ENCODE data around the gene SLC43A1. TPM values are rescaled to one million over a fixed set of nuclear protein-coding genes. Genes with fewer than 3 reads are reported as not detected.
"Not testable (repeated sequence)": the region's sequence is repeated elsewhere in the genome, so short reads cannot be mapped to it uniquely, and the experiment has no call there.

SLC43A1 gene
- 115 TPM for total RNA-seq

DNA sequence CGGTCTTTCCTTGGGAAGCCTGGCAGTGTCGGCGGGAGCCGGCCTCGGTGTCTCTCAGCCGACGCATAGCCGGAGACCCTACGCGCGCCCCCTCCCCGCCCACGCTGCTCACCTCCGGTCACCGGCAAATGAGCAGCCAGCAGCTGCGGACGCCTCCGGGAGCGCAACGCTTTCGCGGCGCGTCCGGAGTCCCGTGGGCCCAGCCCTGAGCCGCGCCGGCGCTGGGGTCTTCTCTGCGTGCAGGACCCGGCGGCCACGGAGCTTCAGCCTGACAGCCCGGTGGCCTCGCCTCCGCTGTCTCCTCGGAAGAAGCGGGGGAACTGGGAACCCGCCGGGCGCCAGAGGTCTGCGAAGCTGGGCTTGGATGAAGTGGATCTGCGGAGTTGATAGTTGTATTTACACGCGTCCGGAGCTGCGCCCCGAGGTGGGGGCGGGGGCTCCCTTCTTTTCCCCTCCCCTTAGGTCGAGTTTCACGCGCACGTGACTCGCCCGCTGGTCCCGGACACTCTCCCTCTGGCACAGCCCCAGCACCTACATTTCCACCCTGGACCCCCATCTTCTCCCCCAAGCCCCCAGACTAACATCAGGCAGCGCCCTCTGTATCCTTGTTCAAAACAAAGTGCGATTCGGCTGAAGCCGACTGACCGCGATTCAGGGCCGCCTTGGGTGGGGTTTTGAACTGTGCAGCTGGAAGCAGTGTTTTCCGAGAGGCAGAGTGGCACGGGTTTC lies at the start of gene SLC43A1:
Gene SLC43A1 (minus strand): TSS at position 371 of the 729 bp plus-strand sequence. CDS start 1,591 bp downstream, outside the sequence.
- DNase-seq (ENCODE audit: low spot score) (peak; percentile 87), ATAC-seq (peak; percentile 82)

GRCh38 chr11:57562596-57562995 lies 47.1 kb upstream of the SLC43A1 start:
- DNase-seq (ENCODE audit: low spot score) (no peak), ATAC-seq (no peak)

DNA sequence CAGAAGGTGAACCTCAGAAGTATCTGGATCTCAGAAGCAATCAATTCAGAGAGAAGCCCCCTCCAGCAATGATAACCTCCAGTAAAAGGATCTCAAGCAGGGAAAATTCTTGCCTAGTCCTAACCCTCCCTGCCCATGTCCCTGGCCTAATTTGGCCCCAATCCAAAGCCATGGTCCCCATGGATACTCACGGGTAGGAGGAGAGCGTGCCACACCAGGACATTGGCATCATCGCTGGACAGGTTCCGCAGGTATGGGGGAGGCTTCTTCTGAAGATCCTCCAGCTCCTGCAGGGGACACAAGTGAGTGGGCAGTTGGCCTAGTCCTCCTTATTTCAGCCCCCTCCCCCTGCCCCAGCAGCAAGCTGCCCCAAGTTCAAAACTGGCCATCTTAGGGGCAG lies 44.6 kb upstream of the SLC43A1 start:
- ATAC-seq (no peak), DNase-seq (ENCODE audit: low spot score) (no peak)

- DNase-seq (ENCODE audit: low spot score) (peak; percentile 59), ATAC-seq (peak; percentile 87)
These were observed 40.5 kb upstream of the SLC43A1 start for GRCh38 chr11:57556041-57556440.

DNA sequence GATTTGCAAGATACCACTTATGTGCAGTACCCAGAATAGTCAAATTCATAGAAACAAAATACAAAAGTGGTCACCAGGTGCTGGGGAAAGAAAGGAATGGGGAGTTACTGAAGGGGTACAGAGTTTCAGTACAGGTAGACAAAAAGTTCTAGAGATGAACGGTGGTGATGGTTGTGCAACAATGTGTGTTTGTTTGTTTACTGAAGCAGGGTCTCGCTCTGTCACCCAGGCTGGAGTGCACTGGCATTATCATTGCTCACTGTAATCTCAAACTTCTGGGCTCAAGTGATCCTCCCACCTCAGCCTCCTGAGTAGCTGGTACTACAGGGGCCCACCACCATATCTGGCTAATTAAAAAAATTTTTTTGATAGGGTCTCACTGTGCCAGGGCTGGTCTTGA lies 39.9 kb upstream of the SLC43A1 start:
- DNase-seq (ENCODE audit: low spot score), result no peak
- ATAC-seq, result peak; percentile 27

DNA sequence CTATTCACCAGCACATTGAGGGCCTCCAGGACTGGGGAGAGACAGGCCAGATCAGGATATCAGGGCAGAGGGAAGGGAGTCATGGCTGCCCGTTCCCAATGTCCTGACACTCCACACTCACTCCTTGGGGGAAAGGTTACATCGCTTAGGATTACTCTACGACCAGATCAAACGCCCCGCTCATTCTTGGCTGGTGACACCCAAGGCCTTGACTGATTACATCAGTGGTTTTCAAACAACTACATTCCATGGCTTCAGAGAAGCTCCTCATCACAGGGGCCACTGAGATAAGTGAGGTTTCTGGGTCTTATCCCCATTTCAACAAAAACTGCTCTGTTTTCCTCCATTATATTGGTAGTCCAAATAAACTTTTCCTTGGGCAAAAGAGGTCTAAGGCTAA lies 37.0 kb upstream of the SLC43A1 start:
- no peak for DNase-seq (ENCODE audit: low spot score)
- no peak for ATAC-seq

DNA sequence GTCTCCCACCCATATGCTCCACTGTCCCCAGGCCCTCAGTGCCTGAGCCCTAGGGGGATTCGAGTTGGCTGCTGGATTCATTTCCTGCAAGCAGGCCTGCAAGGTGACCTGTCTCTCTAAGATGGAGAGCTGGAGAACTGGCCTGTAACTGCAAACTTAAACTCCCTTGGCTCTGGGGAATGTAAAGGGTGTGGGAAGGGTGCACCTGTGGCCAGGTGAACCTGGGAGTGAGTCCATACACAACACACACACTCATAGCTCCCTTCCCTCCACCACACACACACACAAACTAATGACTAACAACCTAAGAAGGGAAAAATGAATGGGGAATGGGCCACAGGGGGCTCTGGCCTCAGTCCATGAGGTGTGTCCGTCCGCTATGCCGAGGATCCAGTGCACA lies 36.4 kb upstream of the SLC43A1 start:
- no peak for DNase-seq (ENCODE audit: low spot score)
- ATAC-seq, result no peak

DNA sequence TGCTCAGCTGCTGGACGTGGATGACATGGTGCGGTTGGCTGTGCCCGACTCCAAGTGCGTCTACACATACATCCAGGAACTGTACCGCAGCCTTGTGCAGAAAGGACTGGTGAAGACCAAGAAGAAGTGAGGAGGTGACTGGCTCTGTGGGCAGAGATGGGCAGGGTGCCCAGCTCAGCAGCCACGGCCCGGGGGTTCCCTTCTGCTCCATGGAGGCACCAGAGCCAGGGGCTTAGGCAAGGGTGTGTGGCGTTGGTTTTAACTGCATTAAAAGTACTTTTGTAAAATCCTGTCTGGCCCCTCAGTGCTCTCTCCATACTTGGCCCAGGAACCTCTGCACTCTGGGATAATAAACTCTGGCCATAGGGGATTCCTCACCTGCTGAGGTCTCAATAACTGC lies 34.5 kb upstream of the SLC43A1 start:
- DNase-seq (ENCODE audit: low spot score) (no peak), ATAC-seq (no peak)

- ATAC-seq (peak; percentile 13), DNase-seq (ENCODE audit: low spot score) (no peak)
These were observed 32.4 kb upstream of the SLC43A1 start for GRCh38 chr11:57547854-57548377.

GRCh38 chr11:57546869-57547475 lies 31.5 kb upstream of the SLC43A1 start:
- peak; percentile 90 for ATAC-seq
- no peak for DNase-seq (ENCODE audit: low spot score)

DNA sequence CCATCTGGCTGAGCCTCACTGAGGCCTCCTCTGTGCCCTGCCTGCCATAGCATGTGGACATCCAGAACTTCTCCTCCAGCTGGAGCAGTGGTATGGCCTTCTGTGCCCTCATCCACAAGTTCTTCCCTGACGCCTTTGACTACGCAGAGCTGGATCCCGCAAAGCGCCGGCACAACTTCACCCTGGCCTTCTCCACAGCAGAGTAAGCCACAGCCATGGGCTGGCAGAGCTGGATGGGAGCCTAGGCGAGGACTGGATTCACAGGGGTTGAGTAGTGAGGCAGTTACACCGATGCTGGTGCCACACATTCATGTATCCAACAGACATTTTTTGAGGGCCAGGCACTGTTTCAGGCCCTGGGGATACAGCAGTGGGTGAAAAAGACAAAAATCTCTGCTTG lies 30.9 kb upstream of the SLC43A1 start:
- ATAC-seq, result no peak
- no peak for DNase-seq (ENCODE audit: low spot score)

GRCh38 chr11:57545883-57546282 lies 30.4 kb upstream of the SLC43A1 start:
- DNase-seq (ENCODE audit: low spot score) (no peak), ATAC-seq (no peak)

GRCh38 chr11:57544566-57544965 lies 29.1 kb upstream of the SLC43A1 start:
- no peak for DNase-seq (ENCODE audit: low spot score)
- ATAC-seq, result no peak

DNA sequence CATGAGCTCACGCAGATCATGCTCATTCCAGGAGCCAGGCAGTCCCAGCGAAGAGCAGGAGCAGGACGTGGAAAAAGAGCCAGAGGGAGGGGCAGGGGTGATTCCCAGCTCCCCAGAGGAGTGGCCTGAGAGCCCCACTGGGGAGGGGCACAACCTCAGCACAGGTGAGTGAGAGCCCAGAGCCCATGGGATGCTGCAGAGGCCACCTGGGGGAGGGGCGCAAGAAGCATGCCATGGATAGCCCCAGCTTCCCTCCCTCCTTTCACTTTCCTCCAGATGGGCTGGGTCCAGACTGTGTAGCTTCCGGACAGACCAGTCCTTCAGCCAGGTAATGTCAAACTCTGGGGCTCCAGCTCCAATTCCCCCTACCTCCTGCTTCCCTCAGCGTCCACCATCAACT lies 28.1 kb upstream of the SLC43A1 start:
- no peak for ATAC-seq
- no peak for DNase-seq (ENCODE audit: low spot score)

DNA sequence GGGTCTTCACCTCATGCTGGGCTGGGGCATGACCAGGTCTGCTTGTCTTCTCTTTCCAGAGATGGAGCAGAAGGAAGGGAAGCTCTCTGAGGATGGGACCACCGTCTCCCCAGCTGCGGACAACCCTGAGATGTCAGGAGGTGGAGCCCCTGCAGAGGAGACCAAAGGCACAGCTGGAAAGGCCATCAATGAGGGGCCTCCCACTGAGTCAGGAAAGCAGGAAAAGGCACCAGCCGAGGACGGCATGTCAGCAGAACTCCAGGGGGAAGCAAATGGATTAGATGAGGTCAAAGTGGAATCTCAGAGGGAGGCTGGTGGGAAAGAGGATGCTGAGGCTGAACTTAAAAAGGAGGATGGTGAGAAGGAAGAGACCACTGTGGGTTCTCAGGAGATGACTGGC lies 27.1 kb upstream of the SLC43A1 start:
- ATAC-seq (no peak), DNase-seq (ENCODE audit: low spot score) (no peak)

- DNase-seq (ENCODE audit: low spot score) (no peak), ATAC-seq (no peak)
These were observed 25.7 kb upstream of the SLC43A1 start for GRCh38 chr11:57541169-57541568.

DNA sequence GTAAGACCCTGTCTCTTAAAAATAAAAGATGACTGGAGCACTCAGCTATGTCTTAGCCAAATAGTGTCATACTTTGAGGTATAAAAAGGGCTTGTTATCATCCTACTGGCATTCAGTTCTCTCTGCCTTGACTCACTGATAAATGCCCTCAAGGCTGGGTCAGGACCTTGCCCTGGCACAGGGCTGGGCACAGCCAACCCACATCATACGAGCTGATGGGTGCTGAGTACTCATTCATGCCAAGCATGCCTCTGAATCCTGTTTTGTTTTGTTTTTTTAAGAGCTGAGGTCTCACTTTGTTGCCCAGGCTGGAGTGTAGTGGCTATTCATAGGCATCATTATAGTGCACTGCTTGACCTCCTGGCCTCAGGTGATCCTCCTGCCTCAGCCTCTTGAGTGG lies 23.8 kb upstream of the SLC43A1 start:
- ATAC-seq (no peak), DNase-seq (ENCODE audit: low spot score) (no peak)

DNA sequence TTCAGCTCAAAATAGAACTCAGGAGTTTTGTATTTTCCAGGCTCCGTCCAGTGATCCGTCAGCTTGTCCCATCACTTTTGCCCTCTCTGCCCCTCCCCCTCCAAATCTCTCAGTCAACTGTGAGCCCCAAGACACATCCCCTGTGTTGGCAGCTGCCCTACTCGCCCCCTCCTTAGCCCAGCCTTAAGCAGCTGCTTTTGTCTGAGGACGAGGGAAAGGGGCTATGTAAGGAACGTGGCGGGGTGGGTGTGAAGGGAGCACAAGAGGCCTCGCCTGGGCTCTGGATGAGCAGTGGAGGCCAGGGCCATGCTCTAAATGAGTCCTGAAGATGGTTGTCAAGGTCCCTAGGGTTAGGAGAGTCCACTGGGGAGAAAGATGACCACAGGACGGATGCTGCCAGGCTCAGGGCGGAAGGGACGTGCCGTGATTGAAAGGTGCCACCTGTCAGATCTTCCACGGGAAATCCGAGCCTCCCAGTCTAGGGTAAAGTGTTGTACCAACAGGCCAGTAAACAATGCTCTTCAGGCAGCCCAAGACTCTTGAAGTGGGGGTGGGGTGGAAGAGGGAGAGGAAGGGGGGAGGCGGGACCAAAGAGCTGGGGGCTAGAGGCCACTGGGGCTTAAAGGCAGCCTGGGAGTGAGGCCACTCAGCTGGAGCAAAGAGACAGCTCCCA lies 21.6 kb upstream of the SLC43A1 start, which contains the start of gene SMTNL1:
Gene SMTNL1 (plus strand): TSS at position 649 of the 673 bp plus-strand sequence. CDS start 5,048 bp downstream, outside the sequence.
- no peak for ATAC-seq

DNA sequence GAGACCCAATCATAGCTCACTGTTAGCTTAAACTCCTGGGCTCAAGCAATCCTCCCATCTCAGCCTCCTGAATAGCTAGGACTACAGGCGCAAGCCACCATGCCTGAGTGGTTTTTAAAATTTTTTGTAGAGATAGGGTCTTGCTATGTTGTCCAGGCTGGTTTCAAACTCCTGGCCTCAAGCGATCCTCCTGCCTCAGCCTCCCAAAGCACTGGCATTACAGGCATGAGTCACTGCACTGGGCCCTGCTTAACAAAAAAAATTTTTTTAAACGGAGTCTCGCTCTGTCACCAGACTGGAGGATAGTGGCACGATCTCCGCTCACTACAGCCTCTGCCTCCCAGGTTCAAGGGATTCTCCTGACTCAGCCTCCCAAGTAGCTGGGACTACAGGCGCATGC lies 18.9 kb upstream of the SLC43A1 start:
- DNase-seq (ENCODE audit: low spot score); ATAC-seq: not testable (repeated sequence)

More for the DNA sequence above, 21.6 kb upstream of the SLC43A1 start, which contains the start of gene SMTNL1:
- no peak for DNase-seq (ENCODE audit: low spot score)

DNA sequence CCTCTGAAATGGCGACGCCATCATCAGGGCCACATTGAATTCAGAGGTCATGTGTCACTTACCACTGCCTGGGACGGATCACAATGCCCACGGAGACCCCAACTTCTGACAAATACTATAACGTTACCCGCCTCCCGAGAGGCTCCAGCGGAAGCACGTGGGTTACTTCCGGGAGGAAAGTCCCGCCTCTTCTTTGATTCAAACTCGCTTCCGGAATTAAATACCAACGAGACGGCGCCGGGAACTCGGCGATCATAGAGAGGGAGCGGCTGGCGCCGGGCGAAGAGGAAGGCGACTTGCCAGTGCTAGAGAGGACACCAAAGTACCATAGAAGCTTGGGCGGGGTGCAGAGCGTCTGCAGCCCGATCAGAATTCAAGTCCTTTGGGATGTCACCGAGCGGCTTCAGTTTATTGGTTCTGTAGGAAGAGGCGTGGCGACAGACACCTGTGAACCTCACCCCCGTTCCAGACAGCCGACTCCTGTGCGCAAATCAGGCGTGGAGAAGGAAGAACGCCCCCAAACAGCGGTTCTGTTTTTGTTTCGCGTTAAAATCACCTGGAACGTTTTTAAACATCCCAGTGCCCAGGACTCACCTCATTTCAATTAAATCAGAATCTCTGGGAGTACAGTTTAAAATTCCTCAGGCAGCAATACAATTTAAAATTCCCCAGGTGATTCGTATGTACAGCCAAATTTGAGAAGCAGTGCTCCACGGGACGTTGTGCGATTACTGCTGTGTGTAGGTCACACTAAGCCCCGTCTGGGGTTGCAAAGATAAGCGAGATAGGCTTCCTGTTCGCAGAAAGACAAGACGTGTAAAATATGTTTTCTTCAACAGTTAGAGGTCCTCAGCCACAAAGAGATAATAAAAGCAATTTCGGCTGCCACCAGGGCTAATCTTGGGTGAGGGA lies 15.3 kb upstream of the SLC43A1 start, which contains the start of gene TIMM10:
Gene TIMM10 (minus strand): TSS at position 159 of the 912 bp plus-strand sequence. CDS start 565 bp downstream, outside the sequence.
- DNase-seq (ENCODE audit: low spot score), result peak; percentile 98
- peak; percentile 94 for ATAC-seq

Data from left lobe of liver (tissue), 2 donors.